Activated CD4-positive, alpha-beta T cell treated with anti-CD3 and anti-CD28 coated beads for 36 hours (primary cell): ENCODE data around the gene TBC1D1. TPM values are rescaled to one million over a fixed set of nuclear protein-coding genes. Genes with fewer than 3 reads are reported as not detected.

Experiments used
- ATAC-seq: fragments of 200-7000 bp; cut with Tn5 transposase; one replicate; pipeline ENCODE4 v1.10.0; 2021; ENCODE audit warnings: mild to moderate bottlenecking, moderate library complexity
- CTCF ChIA-PET: fragments of 350-600 bp; sonication (Branson Sonifier 250); formaldehyde crosslinking; loops from one replicate; lab custom pipeline; 2021; ENCODE audit warnings: antibody characterized with exemption; lab: Charles Lee
- POLR2A ChIA-PET: fragments of 350-600 bp; sonication (Branson Sonifier 250); formaldehyde crosslinking; loops from one replicate; lab custom pipeline; 2021; ENCODE audit warnings: antibody characterized with exemption, inconsistent platforms; lab: Charles Lee
- DNase-seq: peaks from one replicate; pipeline ENCODE4 v3.0.0-alpha.2; 2020
- H3K27ac Mint-ChIP-seq: one replicate; pipeline ENCODE4 v1.8.0; 2021; ENCODE audit warnings: mixed read lengths
- H3K27me3 Mint-ChIP-seq: one replicate; pipeline ENCODE4 v1.8.0; 2021; ENCODE audit warnings: mixed read lengths
- H3K36me3 Mint-ChIP-seq: one replicate; pipeline ENCODE4 v1.8.0; 2021; ENCODE audit warnings: low read depth, mixed read lengths
- H3K4me1 Mint-ChIP-seq: one replicate; pipeline ENCODE4 v1.8.0; 2021; ENCODE audit warnings: mixed read lengths
- H3K4me3 Mint-ChIP-seq: one replicate; pipeline ENCODE4 v1.8.0; 2021; ENCODE audit warnings: mild to moderate bottlenecking, moderate library complexity, mixed read lengths
- H3K9me3 Mint-ChIP-seq: one replicate; pipeline ENCODE4 v1.8.0; 2021; ENCODE audit warnings: low read depth, mixed read lengths
- intact Hi-C, 2 experiments: fragments of 100-400 bp; cut with DNase I in 1 of 2; cut with micrococcal nuclease in 1 of 2; formaldehyde crosslinking; loops; one replicate each; pipeline versions ENCODE4 v1.14.2 to v1.15.1; 2022 to 2024; cut with DNase I, micrococcal nuclease
- total RNA-seq, 2 experiments: library from RNA; stranded (reverse); gene quantifications; one replicate each; pipeline ENCODE4 v1.2.3, GENCODE V29; 2021

TBC1D1 gene
- total RNA-seq, 2 experiments from 2014 or later, result 60.8 to 71.8 TPM

GRCh38 chr4:38005637-38006036 lies 114.8 kb downstream of the TBC1D1 start:
- Mint-ChIP-seq H3K4me1 (peaks cover 22% of the 10 kb centered on the region), H3K4me3 (no peak overlapping the region), H3K27me3 (no peaks in the 10 kb centered on the region), H3K36me3 (no peaks in the 10 kb centered on the region), H3K9me3 (no peaks in the 10 kb centered on the region), H3K27ac (no peak overlapping the region)
- intact Hi-C loops, result no loop called here
- ChIA-PET POLR2A (no interaction called here), CTCF (interaction anchor here (0.6 to 1.1 kb wide), 3 partner anchors 13 to 241 kb away, joined by 3 to 5 read pairs (median 3); no protein-coding TSS in a partner anchor)
- ATAC-seq, result no peak
- DNase-seq, result no peak

- Mint-ChIP-seq H3K4me3 (no peak overlapping the region), H3K9me3 (no peaks in the 10 kb centered on the region), H3K27me3 (no peaks in the 10 kb centered on the region), H3K36me3 (no peaks in the 10 kb centered on the region), H3K27ac (no peak overlapping the region), H3K4me1 (peaks cover 26% of the 10 kb centered on the region)
- intact Hi-C loops, result no loop called here
- ATAC-seq, result no peak
- CTCF ChIA-PET, result no interaction called here
- POLR2A ChIA-PET, result no interaction called here
- DNase-seq, result no peak
Measured at GRCh38 chr4:38007645-38008044, 116.8 kb downstream of the TBC1D1 start.

- ChIA-PET POLR2A (no interaction called here), CTCF (no interaction called here)
- peaks cover 18% of the 10 kb centered on the region for H3K4me1 Mint-ChIP-seq
- no peaks in the 10 kb centered on the region for H3K9me3 Mint-ChIP-seq
- H3K27ac Mint-ChIP-seq, result no peak overlapping the region
- no peaks in the 10 kb centered on the region for H3K27me3 Mint-ChIP-seq
- intact Hi-C loops, result no loop called here
- no peak for DNase-seq
- no peak for ATAC-seq
- no peak overlapping the region for H3K4me3 Mint-ChIP-seq
- no peaks in the 10 kb centered on the region for H3K36me3 Mint-ChIP-seq
Measured at GRCh38 chr4:38008571-38009021, 117.7 kb downstream of the TBC1D1 start.

GRCh38 chr4:38009421-38009820 lies 118.5 kb downstream of the TBC1D1 start:
- Mint-ChIP-seq H3K27me3 (no peaks in the 10 kb centered on the region), H3K27ac (no peak overlapping the region), H3K36me3 (peaks cover 3% of the 10 kb centered on the region), H3K9me3 (no peaks in the 10 kb centered on the region), H3K4me1 (peaks cover 18% of the 10 kb centered on the region), H3K4me3 (no peak overlapping the region)
- ChIA-PET POLR2A (no interaction called here), CTCF (no interaction called here)
- ATAC-seq, result no peak
- intact Hi-C loops, result no loop called here
- no peak for DNase-seq

GRCh38 chr4:38009949-38010348 lies 119.1 kb downstream of the TBC1D1 start:
- H3K36me3 Mint-ChIP-seq, result peaks cover 6% of the 10 kb centered on the region
- ATAC-seq, result no peak
- no peak for DNase-seq
- no peak overlapping the region for H3K4me3 Mint-ChIP-seq
- H3K27me3 Mint-ChIP-seq, result no peaks in the 10 kb centered on the region
- H3K9me3 Mint-ChIP-seq, result no peaks in the 10 kb centered on the region
- POLR2A ChIA-PET, result no interaction called here
- H3K4me1 Mint-ChIP-seq, result peaks cover 13% of the 10 kb centered on the region
- CTCF ChIA-PET, result no interaction called here
- intact Hi-C loops, result no loop called here
- no peak overlapping the region for H3K27ac Mint-ChIP-seq

GRCh38 chr4:38011511-38012162 lies 120.8 kb downstream of the TBC1D1 start:
- ChIA-PET POLR2A (no interaction called here), CTCF (no interaction called here)
- no peak for DNase-seq
- peak overlapping the region; percentile 15 for H3K27ac Mint-ChIP-seq
- intact Hi-C loops, result no loop called here
- H3K27me3 Mint-ChIP-seq, result no peaks in the 10 kb centered on the region
- H3K36me3 Mint-ChIP-seq, result peaks cover 11% of the 10 kb centered on the region
- H3K9me3 Mint-ChIP-seq, result no peaks in the 10 kb centered on the region
- peak; percentile 83 for ATAC-seq
- peaks cover 9% of the 10 kb centered on the region for H3K4me1 Mint-ChIP-seq
- H3K4me3 Mint-ChIP-seq, result no peak overlapping the region

- ChIA-PET POLR2A (no interaction called here), CTCF (no interaction called here)
- Mint-ChIP-seq H3K4me3 (no peak overlapping the region), H3K27ac (no peak overlapping the region), H3K4me1 (peaks cover 9% of the 10 kb centered on the region), H3K36me3 (peaks cover 16% of the 10 kb centered on the region), H3K27me3 (no peaks in the 10 kb centered on the region), H3K9me3 (no peaks in the 10 kb centered on the region)
- ATAC-seq (peak; percentile 43), DNase-seq (no peak)
- intact Hi-C loops, result no loop called here
Measured at GRCh38 chr4:38013461-38014366, 122.8 kb downstream of the TBC1D1 start.

GRCh38 chr4:38014421-38014852 lies 123.6 kb downstream of the TBC1D1 start:
- no peak for DNase-seq
- ChIA-PET POLR2A (no interaction called here), CTCF (no interaction called here)
- no peak for ATAC-seq
- Mint-ChIP-seq H3K9me3 (no peaks in the 10 kb centered on the region), H3K4me1 (peaks cover 9% of the 10 kb centered on the region), H3K4me3 (no peak overlapping the region), H3K27me3 (no peaks in the 10 kb centered on the region), H3K36me3 (peaks cover 16% of the 10 kb centered on the region), H3K27ac (no peak overlapping the region)
- intact Hi-C loops, result no loop called here

GRCh38 chr4:38015886-38016515 lies 125.1 kb downstream of the TBC1D1 start:
- Mint-ChIP-seq H3K36me3 (peaks cover 22% of the 10 kb centered on the region), H3K4me3 (no peak overlapping the region), H3K9me3 (peaks cover 3% of the 10 kb centered on the region), H3K27ac (no peak overlapping the region), H3K27me3 (no peaks in the 10 kb centered on the region), H3K4me1 (peaks cover 9% of the 10 kb centered on the region)
- CTCF ChIA-PET, result interaction anchor here (1.3 kb wide), 1 partner anchor 11 kb away, joined by 4 read pairs; no protein-coding TSS in a partner anchor
- intact Hi-C loops, result no loop called here
- no peak for ATAC-seq
- POLR2A ChIA-PET, result no interaction called here
- no peak for DNase-seq

- no peak overlapping the region for H3K27ac Mint-ChIP-seq
- H3K4me1 Mint-ChIP-seq, result peaks cover 5% of the 10 kb centered on the region
- H3K36me3 Mint-ChIP-seq, result peaks cover 28% of the 10 kb centered on the region
- ATAC-seq, result no peak
- no peaks in the 10 kb centered on the region for H3K27me3 Mint-ChIP-seq
- CTCF ChIA-PET, result no interaction called here
- POLR2A ChIA-PET, result no interaction called here
- no peak for DNase-seq
- intact Hi-C loops, result no loop called here
- H3K9me3 Mint-ChIP-seq, result peaks cover 4% of the 10 kb centered on the region
- H3K4me3 Mint-ChIP-seq, result no peak overlapping the region
Measured at GRCh38 chr4:38016698-38017097, 125.8 kb downstream of the TBC1D1 start.

- POLR2A ChIA-PET, result no interaction called here
- no peak overlapping the region for H3K27ac Mint-ChIP-seq
- peaks cover 36% of the 10 kb centered on the region for H3K36me3 Mint-ChIP-seq
- peaks cover 2% of the 10 kb centered on the region for H3K4me1 Mint-ChIP-seq
- CTCF ChIA-PET, result no interaction called here
- DNase-seq (no peak), ATAC-seq (no peak)
- peaks cover 4% of the 10 kb centered on the region for H3K9me3 Mint-ChIP-seq
- intact Hi-C loops, result no loop called here
- no peak overlapping the region for H3K4me3 Mint-ChIP-seq
- no peaks in the 10 kb centered on the region for H3K27me3 Mint-ChIP-seq
Measured at GRCh38 chr4:38017609-38018008, 126.7 kb downstream of the TBC1D1 start.
